HG03378 (cell line): ENCODE measurements around the gene TPD52L1.
"Not testable (repeated sequence)": the region's sequence is repeated elsewhere in the genome, so short reads cannot be mapped to it uniquely, and the experiment has no call there.

Source experiments
- ATAC-seq: cut with Tn5 transposase; IDR thresholded peaks from one replicate; pipeline ENCODE4 v1.9.1; 2021; ENCODE audit warnings: mild to moderate bottlenecking, moderate library complexity; ENCODE audit not compliant: unreplicated experiment

TPD52L1 gene, protein sequence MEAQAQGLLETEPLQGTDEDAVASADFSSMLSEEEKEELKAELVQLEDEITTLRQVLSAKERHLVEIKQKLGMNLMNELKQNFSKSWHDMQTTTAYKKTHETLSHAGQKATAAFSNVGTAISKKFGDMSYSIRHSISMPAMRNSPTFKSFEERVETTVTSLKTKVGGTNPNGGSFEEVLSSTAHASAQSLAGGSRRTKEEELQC

GRCh38 chr6:125153391-125154117 is at the start of gene TPD52L1:
TSS of gene TPD52L1 (plus strand) at chr6:125153773. CDS start at chr6:125153952, 179 bp downstream.
- peak; percentile 93 for ATAC-seq

GRCh38 chr6:125104425-125104824 is 49.1 kb upstream of the TPD52L1 start:
- no peak for ATAC-seq

DNA sequence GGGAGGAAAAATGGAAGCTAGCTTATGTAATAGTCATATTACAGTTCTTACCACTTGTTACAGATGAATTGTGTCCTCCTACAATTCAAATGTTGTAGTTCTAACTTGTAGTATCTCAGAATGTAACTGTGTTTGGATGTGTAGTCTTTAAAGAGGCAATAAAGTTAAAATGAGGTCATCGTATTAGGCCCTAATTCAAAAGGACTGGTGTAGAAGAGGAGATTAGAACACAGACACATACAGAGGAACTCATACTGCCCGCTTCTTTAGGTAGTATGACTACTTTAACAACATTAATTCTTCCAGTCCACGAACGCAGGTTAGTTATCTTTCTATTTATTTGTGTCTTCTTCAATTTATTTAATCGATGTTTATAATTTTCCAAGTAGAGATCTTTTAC is 46.5 kb upstream of the TPD52L1 start:
- ATAC-seq: no peak

GRCh38 chr6:125107896-125108295 is 45.7 kb upstream of the TPD52L1 start:
- ATAC-seq: no peak

- ATAC-seq: no peak
These were observed 43.5 kb upstream of the TPD52L1 start for GRCh38 chr6:125110056-125110455.

DNA sequence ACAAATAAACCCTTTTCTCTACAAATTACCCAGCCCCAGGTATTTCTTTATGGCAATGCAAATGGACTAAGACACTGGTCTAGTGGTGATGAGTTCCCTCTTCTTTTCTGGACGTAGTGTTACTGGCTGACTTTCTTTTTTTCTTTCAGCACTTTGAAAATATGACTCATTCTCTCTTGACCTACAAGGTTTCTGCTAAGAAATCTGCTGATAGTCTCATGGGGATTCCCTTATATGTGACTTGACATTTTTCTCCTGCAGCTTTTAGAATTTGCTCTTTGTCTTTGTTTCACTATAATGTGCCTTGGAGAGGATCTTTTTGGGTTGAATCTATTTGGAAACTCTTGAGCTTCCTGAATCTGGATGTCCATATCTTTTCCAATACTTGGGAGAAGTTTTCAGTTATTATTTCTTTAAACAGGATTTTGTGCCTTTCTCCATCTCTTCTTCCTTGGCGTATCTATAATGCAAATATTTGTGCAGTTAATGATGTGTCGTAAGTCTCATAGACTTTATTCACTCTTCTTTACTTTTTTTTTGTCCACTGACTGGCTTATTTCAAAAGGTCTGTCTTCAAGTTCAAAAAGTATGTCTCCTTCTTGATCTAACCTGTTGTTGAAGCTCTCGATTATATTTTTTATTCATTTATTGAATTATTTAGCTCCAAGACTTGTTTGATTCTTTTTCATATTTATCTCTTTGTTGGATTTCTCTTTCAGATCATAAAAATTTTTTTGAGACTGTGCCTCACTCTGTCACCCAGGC is 42.2 kb upstream of the TPD52L1 start:
- ATAC-seq: no peak

DNA sequence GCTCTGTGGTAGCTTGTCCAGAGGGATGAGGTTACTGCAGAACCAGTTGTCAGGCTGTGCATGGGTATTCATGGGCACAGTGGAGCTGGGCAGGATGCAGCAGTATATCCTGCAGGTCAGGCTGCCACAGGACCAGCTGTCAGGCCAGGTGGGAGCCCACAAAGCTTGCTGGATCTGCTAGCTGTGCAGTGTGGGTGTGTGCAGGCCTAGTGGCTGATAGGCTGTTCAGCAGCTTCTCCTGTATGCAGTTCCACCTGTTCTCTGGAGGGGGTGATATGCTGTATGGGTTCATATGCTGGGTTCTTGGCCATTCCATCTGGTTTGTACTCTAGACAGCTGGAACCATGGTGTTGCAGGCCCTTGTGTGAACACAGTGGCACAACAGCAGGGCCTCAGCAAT is 40.6 kb upstream of the TPD52L1 start:
- no peak for ATAC-seq

- no peak for ATAC-seq
These were observed 39.2 kb upstream of the TPD52L1 start for GRCh38 chr6:125114248-125114858.

DNA sequence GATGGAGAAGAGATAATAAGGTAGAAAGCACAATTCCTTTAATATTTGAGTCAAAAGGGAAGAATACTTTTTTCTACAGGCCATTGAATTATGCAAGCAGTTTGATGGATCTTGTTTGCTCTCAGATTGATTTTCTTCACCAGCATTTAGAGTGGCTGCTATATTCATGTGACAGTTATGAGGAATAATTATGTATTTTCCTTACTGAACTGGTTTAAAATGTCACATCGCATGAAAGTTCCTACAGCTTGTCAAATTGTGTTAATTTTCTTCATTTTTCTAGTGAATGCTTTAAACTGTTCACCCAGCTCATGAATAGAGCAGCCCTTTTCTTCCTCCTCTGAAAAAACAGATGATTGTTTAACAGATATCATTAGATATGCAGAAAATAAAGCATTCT is 37.4 kb upstream of the TPD52L1 start:
- ATAC-seq: no peak

- no peak for ATAC-seq
These were observed 36.9 kb upstream of the TPD52L1 start for GRCh38 chr6:125116710-125117109.

DNA sequence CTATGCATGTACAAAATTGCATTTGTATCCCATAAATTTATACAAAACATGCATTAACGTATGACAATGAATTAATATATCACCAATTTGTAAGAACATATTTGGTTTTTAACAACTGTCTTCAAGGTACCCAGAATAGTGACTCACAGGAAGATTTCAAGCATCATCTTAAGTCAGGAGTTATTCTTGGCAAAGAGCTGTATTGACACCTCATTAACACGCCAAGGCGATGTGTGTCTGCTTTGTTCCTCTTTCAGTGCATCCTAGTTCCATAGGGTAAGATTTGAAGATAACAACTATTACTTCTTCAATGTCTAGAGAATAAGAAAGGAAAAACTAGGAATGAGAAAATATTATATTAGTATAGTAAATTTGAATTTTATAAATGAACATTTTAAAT is 35.8 kb upstream of the TPD52L1 start:
- no peak for ATAC-seq

DNA sequence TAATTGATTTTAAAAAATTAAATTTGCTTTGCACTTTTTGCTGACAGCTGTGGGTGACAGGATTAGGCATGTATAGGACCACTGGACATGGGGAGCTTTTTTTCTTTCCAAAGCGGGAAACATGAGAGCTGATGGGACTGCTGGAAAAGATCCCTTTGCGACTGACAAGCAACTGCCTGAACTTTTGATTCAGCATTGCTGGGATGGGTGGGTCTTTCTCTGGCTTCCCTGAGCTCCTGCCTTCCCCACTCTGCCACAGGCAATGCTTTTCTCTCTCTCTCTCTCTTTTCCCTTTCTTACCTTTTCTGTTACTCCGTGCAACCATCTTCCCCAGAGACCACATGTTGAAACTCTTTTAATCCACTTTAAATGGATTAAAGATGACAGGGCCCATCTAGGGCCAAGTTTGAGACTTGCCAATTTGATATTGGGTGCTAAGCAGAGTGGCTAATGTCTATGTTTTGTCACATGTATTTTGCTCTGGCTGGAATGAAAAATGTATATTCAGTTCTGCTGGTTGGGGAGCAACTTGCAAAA is 33.5 kb upstream of the TPD52L1 start:
- ATAC-seq: no peak

- ATAC-seq: no peak
These were observed 31.7 kb upstream of the TPD52L1 start for GRCh38 chr6:125121894-125122293.

DNA sequence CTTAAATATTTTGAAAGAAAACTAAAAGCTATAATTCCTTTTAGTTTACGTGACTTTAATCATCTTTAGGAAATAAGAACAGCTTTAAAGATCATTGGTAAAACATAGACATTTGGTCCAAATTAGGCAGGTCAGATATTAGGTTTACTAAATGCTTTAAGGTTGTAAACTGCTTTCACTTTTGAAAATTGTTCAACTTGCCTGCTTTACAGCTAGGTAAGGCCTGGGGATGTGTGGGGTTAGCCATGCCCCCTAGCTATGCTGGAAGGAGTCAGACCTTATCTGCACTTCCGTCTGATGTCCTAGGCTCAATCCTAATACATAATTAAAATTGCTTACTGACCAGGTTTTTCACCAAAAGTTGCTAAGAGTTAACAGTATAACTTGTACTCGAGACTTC is 30.5 kb upstream of the TPD52L1 start:
- ATAC-seq: no peak

DNA sequence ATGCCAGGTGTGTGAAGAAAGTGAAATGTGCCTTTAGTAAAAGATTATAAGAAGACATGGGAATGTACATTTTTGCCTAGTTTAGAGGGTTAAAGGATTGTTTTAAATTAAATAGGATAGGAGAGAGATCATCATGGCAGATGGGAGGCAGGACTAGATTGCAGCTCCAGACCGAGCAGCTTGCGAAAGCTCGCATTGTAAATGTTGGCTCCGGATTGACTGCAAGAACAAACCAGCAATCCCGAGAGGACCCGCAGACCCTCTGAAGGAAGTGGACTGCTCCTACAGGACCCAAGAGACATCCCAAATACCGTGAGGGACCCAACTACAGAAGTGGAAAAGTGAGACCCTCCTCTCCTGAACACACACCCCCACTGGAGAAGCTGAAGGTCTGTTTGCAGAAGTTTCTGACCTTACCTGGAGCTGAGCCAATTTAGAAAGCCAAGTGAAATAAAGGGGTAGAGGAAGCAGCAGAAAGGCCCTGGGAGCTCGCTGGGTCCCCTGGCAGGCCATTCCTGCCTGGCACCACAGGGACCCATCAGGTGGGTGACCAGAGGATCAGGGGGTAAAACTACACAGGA is 30.0 kb upstream of the TPD52L1 start:
- no peak for ATAC-seq

DNA sequence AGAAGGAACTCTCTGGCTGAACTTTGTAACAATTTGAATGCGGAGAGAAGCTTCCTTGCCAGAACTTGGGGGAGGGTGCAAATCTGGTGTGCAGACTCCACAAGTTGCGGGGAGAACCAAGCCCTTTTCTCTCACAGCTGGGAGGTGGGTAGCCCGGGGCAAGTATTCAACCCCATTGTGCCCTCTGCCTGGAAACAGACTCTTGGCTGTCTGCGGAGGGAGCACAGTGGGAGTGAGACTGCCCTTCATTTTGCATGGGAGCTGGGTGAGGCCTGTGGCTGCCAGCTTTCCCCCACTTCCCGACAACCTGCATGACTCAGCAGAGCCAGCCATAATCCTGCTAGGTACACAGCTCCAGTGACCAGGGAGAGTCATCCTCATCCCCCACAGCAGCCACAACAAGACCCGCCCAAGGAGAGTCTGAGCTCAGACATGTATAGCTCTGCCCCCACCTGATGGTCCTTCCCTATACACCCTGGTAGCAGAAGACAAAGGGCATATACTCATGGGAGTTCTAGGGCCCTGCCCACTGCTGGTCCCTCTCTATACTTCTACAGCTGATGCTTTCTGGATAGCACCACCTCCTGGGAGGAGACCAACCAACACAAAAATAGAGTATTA is 29.4 kb upstream of the TPD52L1 start:
- no peak for ATAC-seq

- ATAC-seq: not testable (repeated sequence)
These were observed 27.7 kb upstream of the TPD52L1 start for GRCh38 chr6:125125856-125126255.

GRCh38 chr6:125129354-125129753 is 24.2 kb upstream of the TPD52L1 start:
- ATAC-seq: no peak

DNA sequence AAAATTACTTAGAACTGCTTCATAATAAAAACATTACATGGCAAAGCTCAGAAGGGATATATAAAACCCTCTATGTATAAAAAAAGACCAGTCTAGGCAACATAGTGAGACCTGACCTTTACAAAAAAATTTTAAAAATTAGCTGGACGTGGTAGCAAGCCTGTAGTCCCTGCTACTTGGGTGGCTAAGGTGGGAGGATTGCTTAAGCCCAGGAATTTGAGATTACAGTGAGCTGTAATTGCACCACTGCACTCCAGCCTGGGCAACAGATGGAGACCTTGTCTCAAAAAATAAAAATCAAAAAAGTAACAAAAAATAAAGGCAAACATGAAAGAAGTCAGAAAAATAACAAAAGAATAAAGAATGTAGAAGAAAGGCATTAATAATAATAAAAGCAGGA is 21.5 kb upstream of the TPD52L1 start:
- ATAC-seq: no peak

- no peak for ATAC-seq
These were observed 17.2 kb upstream of the TPD52L1 start for GRCh38 chr6:125136378-125136777.
